Mesendoderm (in vitro differentiated cells): ENCODE results near the gene ACBD4.

Source experiments
- DNase-seq: peaks from one replicate; pipeline ENCODE4 v3.0.0; 2013
- H2AK5ac ChIP-seq: 2 replicates; pipeline ENCODE4 v1.6.1; 2013; ENCODE audit warnings: low read length, inconsistent platforms
- H2BK120ac ChIP-seq: 2 replicates; pipeline ENCODE4 v1.6.1; 2013; ENCODE audit warnings: low read depth, mild to moderate bottlenecking, low read length, moderate library complexity, mixed read lengths
- H2BK15ac ChIP-seq: replicated peaks from 2 replicates; pipeline ENCODE4 v1.6.1; 2013; ENCODE audit warnings: low read depth, mild to moderate bottlenecking, moderate library complexity
- H2BK5ac ChIP-seq: 2 replicates; pipeline ENCODE4 v1.6.1; 2013; ENCODE audit warnings: low read length, inconsistent platforms
- H3K18ac ChIP-seq: 2 replicates; pipeline ENCODE4 v1.6.1; 2013; ENCODE audit warnings: mild to moderate bottlenecking, low read length, mixed read lengths
- H3K23ac ChIP-seq: one replicate; pipeline ENCODE4 v1.6.1; 2013; ENCODE audit warnings: low read length
- H3K27ac ChIP-seq: 2 replicates; pipeline ENCODE4 v1.5.1; 2013; ENCODE audit warnings: low read depth, mild to moderate bottlenecking, inconsistent platforms, low read length, moderate library complexity
- H3K27me3 ChIP-seq: 2 replicates; pipeline ENCODE4 v1.6.1; 2013; ENCODE audit warnings: low read length, control low read depth, mild to moderate bottlenecking, inconsistent platforms; ENCODE audit not compliant: insufficient read depth, poor library complexity
- H3K36me3 ChIP-seq: 2 replicates; pipeline ENCODE4 v1.6.1; 2013; ENCODE audit warnings: low read length, inconsistent platforms; ENCODE audit not compliant: control insufficient read depth, insufficient read depth
- H3K4ac ChIP-seq: one replicate; pipeline ENCODE4 v1.6.1; 2013; ENCODE audit warnings: low read depth, mild to moderate bottlenecking, low read length, moderate library complexity
- H3K4me1 ChIP-seq: 2 replicates; pipeline ENCODE4 v1.6.1; 2013; ENCODE audit warnings: low read depth, low read length, inconsistent platforms; ENCODE audit not compliant: control insufficient read depth
- H3K4me2 ChIP-seq: 2 replicates; pipeline ENCODE4 v1.6.1; 2013; ENCODE audit warnings: low read length
- H3K4me3 ChIP-seq: 2 replicates; pipeline ENCODE4 v1.5.1; 2013; ENCODE audit warnings: mild to moderate bottlenecking, low read length
- H3K56ac ChIP-seq: one replicate; pipeline ENCODE4 v1.6.1; 2013; ENCODE audit warnings: low read length
- H3K79me1 ChIP-seq: 2 replicates; pipeline ENCODE4 v1.6.1; 2013; ENCODE audit warnings: low read length, inconsistent platforms
- H3K79me2 ChIP-seq: 2 replicates; pipeline ENCODE4 v1.6.1; 2013; ENCODE audit warnings: mild to moderate bottlenecking, low read length; ENCODE audit not compliant: control insufficient read depth, insufficient read depth
- H3K9ac ChIP-seq: 2 replicates; pipeline ENCODE4 v1.6.1; 2013; ENCODE audit warnings: low read length, inconsistent platforms
- H4K5ac ChIP-seq: one replicate; pipeline ENCODE4 v1.6.1; 2013; ENCODE audit warnings: low read length
- H4K8ac ChIP-seq: one replicate; pipeline ENCODE4 v1.6.1; 2013; ENCODE audit warnings: low read depth, mild to moderate bottlenecking, control low read depth, low read length, moderate library complexity
- WGBS: extraction: QIAGEN DNeasy Blood & Tissue Kit; methylation state at CpG from one replicate; pipeline ENCODE4 v1.1.7; 2013; ENCODE audit warnings: low lambda C conversion rate, missing lambda C conversion rate; ENCODE audit not compliant: insufficient coverage; ENCODE audit errors: extremely low coverage; 5-methylcytosine and 5-hydroxymethylcytosine counted together

The ACBD4 gene

DNA sequence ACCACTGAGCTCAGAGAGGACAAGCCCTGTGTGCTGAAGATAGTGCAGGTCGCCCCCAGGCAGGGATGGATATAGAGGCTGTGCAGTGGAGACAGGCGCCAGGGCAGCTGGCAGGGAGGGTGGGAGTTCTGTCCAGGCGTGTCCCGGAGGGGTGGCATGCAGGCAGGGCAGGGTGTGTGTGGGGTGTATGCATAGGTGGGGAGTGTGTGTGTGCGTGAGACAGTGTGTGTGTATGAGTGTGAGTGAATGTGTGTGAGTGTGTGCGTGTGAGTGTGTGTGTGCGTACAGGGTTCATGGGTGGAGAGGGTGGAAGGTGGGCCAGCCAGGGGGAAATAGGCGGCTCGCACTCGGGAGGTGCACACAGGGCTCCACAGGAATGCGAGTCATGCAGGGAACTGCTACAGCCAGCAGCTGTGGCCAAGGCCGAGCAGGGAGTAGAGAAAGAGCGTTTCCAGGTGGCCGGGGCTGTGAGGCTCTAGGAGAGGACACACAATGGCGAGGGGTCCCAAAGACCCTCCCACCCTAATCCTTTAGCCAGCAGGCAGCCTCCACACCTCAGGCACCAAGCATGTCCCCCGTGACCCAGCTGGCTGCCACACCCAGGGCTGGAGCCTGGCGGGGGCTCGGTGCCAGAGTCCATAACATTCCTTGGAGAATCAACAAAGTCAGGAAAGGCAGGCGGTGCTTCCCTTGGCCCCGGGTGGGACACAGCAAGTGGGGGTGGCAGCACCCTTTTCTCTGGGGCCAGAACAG is 7.8 kb upstream of the ACBD4 start:
- H3K79me1 ChIP-seq = no peaks in the 10 kb centered on the region
- no peak overlapping the region for H4K8ac ChIP-seq
- H3K9ac ChIP-seq = no peak overlapping the region
- H3K36me3 ChIP-seq = no peaks in the 10 kb centered on the region
- H2AK5ac ChIP-seq = no peak overlapping the region
- H2BK15ac ChIP-seq = no peak overlapping the region
- no peak overlapping the region for H3K23ac ChIP-seq
- 100% methylated on average over 3 of the region's 20 CpGs for whole genome bisulfite sequencing
- H2BK5ac ChIP-seq = no peak overlapping the region
- H3K18ac ChIP-seq = no peak overlapping the region
- H3K79me2 ChIP-seq = no peaks in the 10 kb centered on the region
- no peak overlapping the region for H3K4ac ChIP-seq
- no peak overlapping the region for H3K4me3 ChIP-seq
- no peaks in the 10 kb centered on the region for H3K27me3 ChIP-seq
- no peak overlapping the region for H4K5ac ChIP-seq
- peak overlapping the region; percentile 54 for H3K56ac ChIP-seq
- no peak overlapping the region for H2BK120ac ChIP-seq
- peak overlapping the region; percentile 4 for H3K27ac ChIP-seq
- peaks cover 3% of the 10 kb centered on the region for H3K4me1 ChIP-seq
- no peak overlapping the region for H3K4me2 ChIP-seq
- peak; percentile 45 for DNase-seq

DNA sequence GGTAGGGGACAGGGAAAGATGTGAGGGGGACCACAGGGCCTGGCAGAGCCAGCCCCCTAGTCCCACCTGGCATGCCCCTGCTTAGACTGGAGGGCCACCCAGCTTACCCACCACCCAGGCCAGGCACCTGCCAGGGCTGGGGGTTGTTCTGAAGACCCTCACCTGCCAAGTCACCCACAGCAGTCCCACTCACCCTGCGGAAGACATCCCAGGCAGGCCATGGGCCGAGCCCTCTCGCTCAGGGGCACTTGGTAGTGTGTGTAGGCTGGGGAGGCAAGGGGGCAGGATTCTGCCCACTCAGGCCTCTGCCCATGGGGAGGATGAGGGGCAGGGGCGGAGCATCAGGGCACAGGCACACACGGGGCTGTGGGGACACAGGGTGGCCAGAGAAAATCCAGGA is 7.2 kb upstream of the ACBD4 start:
- no CpG with 5 or more reads among the region's 5 CpGs for WGBS
- Histone ChIP-seq H2BK120ac (no peak overlapping the region), H3K4me1 (peaks cover 3% of the 10 kb centered on the region), H2BK15ac (no peak overlapping the region), H2AK5ac (no peak overlapping the region), H3K79me2 (no peaks in the 10 kb centered on the region), H3K4ac (no peak overlapping the region), H4K5ac (no peak overlapping the region), H2BK5ac (no peak overlapping the region), H3K36me3 (no peaks in the 10 kb centered on the region), H3K27me3 (no peaks in the 10 kb centered on the region), H3K56ac (peak overlapping the region; percentile 42), H3K4me2 (no peak overlapping the region), H3K9ac (no peak overlapping the region), H3K23ac (no peak overlapping the region), H3K4me3 (no peak overlapping the region), H3K27ac (no peak overlapping the region), H3K18ac (no peak overlapping the region), H4K8ac (no peak overlapping the region), H3K79me1 (no peaks in the 10 kb centered on the region)
- no peak for DNase-seq

DNA sequence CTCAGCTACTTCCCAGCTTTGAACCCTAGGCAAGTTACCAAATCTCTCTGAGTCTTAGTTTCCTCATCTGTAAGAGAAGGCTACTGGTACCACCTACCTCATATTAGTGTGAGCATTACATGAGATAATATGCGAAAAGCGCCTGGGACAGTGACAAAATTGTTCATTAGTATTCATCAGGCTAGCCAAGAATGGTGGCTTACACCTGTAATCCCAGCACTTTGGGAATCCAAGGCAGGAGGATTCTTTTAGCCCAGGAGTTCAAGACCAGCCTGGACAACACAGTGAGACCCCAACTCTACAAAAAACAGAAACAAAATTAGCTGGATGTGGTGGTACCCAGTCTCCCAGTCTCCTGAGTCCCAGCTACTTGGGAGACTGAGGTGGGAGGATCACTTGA is 6.5 kb upstream of the ACBD4 start:
- Histone ChIP-seq H3K27me3 (no peaks in the 10 kb centered on the region), H4K8ac (no peak overlapping the region), H3K56ac (no peak overlapping the region), H2AK5ac (no peak overlapping the region), H3K4ac (no peak overlapping the region), H3K79me2 (no peaks in the 10 kb centered on the region), H2BK5ac (no peak overlapping the region), H4K5ac (no peak overlapping the region), H3K4me2 (no peak overlapping the region), H3K79me1 (no peaks in the 10 kb centered on the region), H2BK120ac (no peak overlapping the region), H3K4me3 (no peak overlapping the region), H3K23ac (no peak overlapping the region), H3K27ac (no peak overlapping the region), H3K36me3 (no peaks in the 10 kb centered on the region), H3K4me1 (peaks cover 3% of the 10 kb centered on the region), H3K9ac (no peak overlapping the region), H2BK15ac (no peak overlapping the region), H3K18ac (no peak overlapping the region)
- no CpG with 5 or more reads among the region's 2 CpGs for WGBS
- no peak for DNase-seq

DNA sequence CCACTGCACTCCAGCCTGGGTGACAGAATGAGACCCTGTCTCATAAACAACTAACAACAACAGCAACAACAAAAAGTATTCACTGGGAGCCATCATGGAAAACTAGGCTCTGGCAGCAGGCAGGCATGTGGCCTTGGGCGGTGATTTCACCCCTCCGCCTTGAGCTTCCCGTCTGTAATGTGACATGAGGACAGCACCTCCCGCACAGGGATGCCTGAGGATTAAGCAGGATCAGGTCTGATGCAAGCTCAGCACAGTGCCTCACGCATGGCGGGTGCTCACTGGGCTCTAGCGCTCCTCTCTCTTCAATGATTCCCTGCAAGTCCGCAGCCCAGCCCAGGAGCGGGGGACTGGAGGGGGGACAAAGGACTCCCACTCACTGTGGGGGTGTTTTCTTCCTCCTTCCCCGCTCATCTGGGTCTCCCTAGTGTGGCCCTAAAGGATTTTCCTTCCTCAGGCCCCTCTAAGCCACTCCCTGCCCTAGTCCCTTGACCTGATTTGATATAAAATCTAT is 6.0 kb upstream of the ACBD4 start:
- Histone ChIP-seq H3K9ac (no peak overlapping the region), H4K8ac (no peak overlapping the region), H3K4ac (no peak overlapping the region), H3K27ac (no peak overlapping the region), H3K79me1 (no peaks in the 10 kb centered on the region), H3K4me2 (no peak overlapping the region), H3K23ac (no peak overlapping the region), H2AK5ac (no peak overlapping the region), H3K4me3 (no peak overlapping the region), H3K27me3 (no peaks in the 10 kb centered on the region), H3K4me1 (peaks cover 3% of the 10 kb centered on the region), H2BK120ac (no peak overlapping the region), H3K18ac (no peak overlapping the region), H2BK5ac (no peak overlapping the region), H3K79me2 (no peaks in the 10 kb centered on the region), H3K56ac (peak overlapping the region; percentile 42), H4K5ac (no peak overlapping the region), H2BK15ac (no peak overlapping the region), H3K36me3 (no peaks in the 10 kb centered on the region)
- DNase-seq = peak; percentile 75
- WGBS = no CpG with 5 or more reads among the region's 10 CpGs

DNA sequence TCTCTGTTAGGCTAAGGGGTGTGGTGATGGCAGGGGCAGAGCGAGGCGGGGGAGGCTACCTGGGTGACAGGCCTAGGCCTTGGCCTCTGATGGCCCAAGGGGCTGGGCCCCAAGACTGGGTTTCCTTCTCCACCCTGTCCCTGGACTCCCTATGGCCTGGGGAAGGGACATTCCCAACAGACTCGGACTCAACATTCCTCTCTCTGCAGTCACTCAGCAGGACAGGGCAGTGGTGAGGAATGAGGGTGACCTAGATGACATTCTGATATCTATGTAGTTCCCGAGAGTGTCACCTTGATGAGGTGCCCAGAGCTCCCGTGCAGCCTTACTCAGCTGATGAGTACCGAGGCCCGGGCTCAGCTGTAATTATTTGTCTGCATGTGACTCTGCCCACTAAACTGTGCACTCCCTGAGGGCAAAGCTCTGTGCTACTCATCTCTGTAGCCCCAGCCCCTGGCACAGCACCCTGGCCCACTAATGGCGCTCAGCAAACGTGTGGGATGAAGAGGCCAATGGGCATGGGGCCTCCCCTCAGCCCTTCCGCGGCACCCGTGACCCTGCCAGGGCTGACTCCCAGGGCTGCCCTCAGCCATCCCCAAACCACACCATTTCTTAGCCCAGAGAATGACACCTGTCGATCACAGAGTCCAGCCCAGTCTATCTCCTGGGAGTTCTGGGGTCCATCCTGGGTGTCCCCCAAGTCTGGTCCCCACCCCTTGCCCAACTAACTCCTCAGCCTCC is 5.4 kb upstream of the ACBD4 start:
- Histone ChIP-seq H3K4ac (no peak overlapping the region), H3K4me1 (peaks cover 3% of the 10 kb centered on the region), H4K8ac (no peak overlapping the region), H2BK15ac (no peak overlapping the region), H3K79me1 (no peaks in the 10 kb centered on the region), H3K18ac (no peak overlapping the region), H2BK5ac (no peak overlapping the region), H2BK120ac (no peak overlapping the region), H3K36me3 (no peaks in the 10 kb centered on the region), H3K27me3 (no peaks in the 10 kb centered on the region), H3K23ac (no peak overlapping the region), H3K27ac (no peak overlapping the region), H4K5ac (no peak overlapping the region), H3K79me2 (no peaks in the 10 kb centered on the region), H3K9ac (no peak overlapping the region), H2AK5ac (no peak overlapping the region), H3K56ac (no peak overlapping the region), H3K4me2 (no peak overlapping the region), H3K4me3 (no peak overlapping the region)
- WGBS = no CpG with 5 or more reads among the region's 13 CpGs
- DNase-seq = peak; percentile 61
